T-helper 17 cell (primary cell): ENCODE measurements around the gene MFSD12. TPM values are rescaled to one million over a fixed set of nuclear protein-coding genes. Genes with fewer than 3 reads are reported as not detected.

Experiments
- ATAC-seq: fragments of 150-1000 bp; cut with Tn5 transposase; 2 replicates; pipeline ENCODE4 v1.10.0; 2021; ENCODE audit warnings: mild to moderate bottlenecking, moderate library complexity
- DNase-seq, 3 donors: peaks; one replicate each; pipeline versions ENCODE4 v3.0.0 to v3.0.0-alpha.2; 2020 to 2021
- H3K9me3 ChIP-seq: one replicate; pipeline ENCODE4 v1.7.0; 2013; ENCODE audit warnings: low read length, mild to moderate bottlenecking; ENCODE audit not compliant: control insufficient read depth, poor library complexity, severe bottlenecking
- H3K27ac Mint-ChIP-seq: one replicate; pipeline ENCODE4 v1.8.0; 2022; ENCODE audit warnings: mild to moderate bottlenecking, moderate library complexity, mixed read lengths
- H3K27me3 Mint-ChIP-seq: one replicate; pipeline ENCODE4 v1.8.0; 2022; ENCODE audit warnings: mixed read lengths
- H3K36me3 Mint-ChIP-seq: one replicate; pipeline ENCODE4 v1.8.0; 2022; ENCODE audit warnings: low read depth, mixed read lengths
- H3K4me1 Mint-ChIP-seq: one replicate; pipeline ENCODE4 v1.8.0; 2022; ENCODE audit warnings: mild to moderate bottlenecking, mixed read lengths
- H3K4me3 Mint-ChIP-seq: one replicate; pipeline ENCODE4 v1.8.0; 2022; ENCODE audit warnings: mild to moderate bottlenecking, moderate library complexity, mixed read lengths
- total RNA-seq, 4 donors: library from RNA in 2 of 4; stranded (reverse) in 2 of 4; gene quantifications; one replicate each; pipeline ENCODE4 v1.2.3 and lab custom pipeline; 2022 to 2026

Gene MFSD12
- total RNA-seq, 2 donors from 2014 or later: 58.1 to 62.0 TPM

- DNase-seq: peak in 2 of 3 donors; percentile 26 to 38
- Mint-ChIP-seq H3K27ac (peak overlapping the region; percentile 97), H3K4me1 (peaks cover 40% of the 10 kb centered on the region), H3K4me3 (peak overlapping the region; percentile 97), H3K27me3 (no peaks in the 10 kb centered on the region), H3K36me3 (peaks cover 4% of the 10 kb centered on the region)
- no peaks in the 10 kb centered on the region for H3K9me3 ChIP-seq
- no peak for ATAC-seq
Observed at GRCh38 chr19:3506384-3507340, 50.7 kb downstream of the MFSD12 start.

- ATAC-seq (peak; percentile 88), DNase-seq (peak; percentile 99 to 100 (median 100))
- H3K9me3 ChIP-seq: no peaks in the 10 kb centered on the region
- H3K4me1 Mint-ChIP-seq: peaks cover 40% of the 10 kb centered on the region
- H3K27me3 Mint-ChIP-seq: no peaks in the 10 kb centered on the region
- peaks cover 4% of the 10 kb centered on the region for H3K36me3 Mint-ChIP-seq
- H3K27ac Mint-ChIP-seq: peak within 1 kb of the TSS; percentile 97
- H3K4me3 Mint-ChIP-seq: peak within 1 kb of the TSS; percentile 97
Observed at GRCh38 chr19:3505598-3506383, 51.6 kb downstream of the MFSD12 start, which contains the start of gene FZR1. TSS of gene FZR1 (plus strand) at chr19:3506311. CDS start at chr19:3522990, 16,679 bp downstream.

- Mint-ChIP-seq H3K27ac (peak overlapping the region; percentile 97), H3K36me3 (peaks cover 2% of the 10 kb centered on the region), H3K4me3 (no peak overlapping the region), H3K4me1 (peaks cover 39% of the 10 kb centered on the region), H3K27me3 (no peaks in the 10 kb centered on the region)
- DNase-seq (no peak), ATAC-seq (no peak)
- no peaks in the 10 kb centered on the region for H3K9me3 ChIP-seq
Observed at GRCh38 chr19:3504735-3505134, 52.7 kb downstream of the MFSD12 start.

- no peaks in the 10 kb centered on the region for H3K9me3 ChIP-seq
- Mint-ChIP-seq H3K27ac (peak overlapping the region; percentile 97), H3K36me3 (peaks cover 2% of the 10 kb centered on the region), H3K27me3 (no peaks in the 10 kb centered on the region), H3K4me3 (no peak overlapping the region), H3K4me1 (peaks cover 32% of the 10 kb centered on the region)
- DNase-seq: no peak
- ATAC-seq: no peak
Observed at GRCh38 chr19:3503036-3503572, 54.3 kb downstream of the MFSD12 start.

GRCh38 chr19:3501780-3502179 lies 55.6 kb downstream of the MFSD12 start:
- Mint-ChIP-seq H3K27me3 (no peaks in the 10 kb centered on the region), H3K27ac (no peak overlapping the region), H3K4me1 (peaks cover 32% of the 10 kb centered on the region), H3K4me3 (no peak overlapping the region), H3K36me3 (peaks cover 2% of the 10 kb centered on the region)
- no peaks in the 10 kb centered on the region for H3K9me3 ChIP-seq
- ATAC-seq (no peak), DNase-seq (no peak)

GRCh38 chr19:3500429-3501101 lies 56.8 kb downstream of the MFSD12 start, which contains the start of gene DOHH:
TSS of gene DOHH (minus strand) at chr19:3500674. CDS start at chr19:3496814, 3,860 bp downstream.
- peaks cover 27% of the 10 kb centered on the region for H3K4me1 Mint-ChIP-seq
- no peaks in the 10 kb centered on the region for H3K36me3 Mint-ChIP-seq
- H3K9me3 ChIP-seq: no peaks in the 10 kb centered on the region
- peak within 1 kb of the TSS; percentile 94 for H3K27ac Mint-ChIP-seq
- peak; percentile 91 for ATAC-seq
- no peaks in the 10 kb centered on the region for H3K27me3 Mint-ChIP-seq
- peak; percentile 77 to 88 (median 86) for DNase-seq
- peak within 1 kb of the TSS; percentile 93 for H3K4me3 Mint-ChIP-seq

- peak overlapping the region; percentile 93 for H3K4me3 Mint-ChIP-seq
- DNase-seq (no peak), ATAC-seq (no peak)
- no peaks in the 10 kb centered on the region for H3K9me3 ChIP-seq
- H3K36me3 Mint-ChIP-seq: no peaks in the 10 kb centered on the region
- H3K27ac Mint-ChIP-seq: peak overlapping the region; percentile 94
- no peaks in the 10 kb centered on the region for H3K27me3 Mint-ChIP-seq
- peaks cover 25% of the 10 kb centered on the region for H3K4me1 Mint-ChIP-seq
Observed at GRCh38 chr19:3499738-3500428, 57.5 kb downstream of the MFSD12 start.

- H3K9me3 ChIP-seq: no peaks in the 10 kb centered on the region
- peaks cover 22% of the 10 kb centered on the region for H3K4me1 Mint-ChIP-seq
- DNase-seq: no peak
- H3K27ac Mint-ChIP-seq: no peak overlapping the region
- H3K36me3 Mint-ChIP-seq: no peaks in the 10 kb centered on the region
- H3K4me3 Mint-ChIP-seq: no peak overlapping the region
- H3K27me3 Mint-ChIP-seq: no peaks in the 10 kb centered on the region
- ATAC-seq: no peak
Observed at GRCh38 chr19:3497757-3498520, 59.4 kb downstream of the MFSD12 start.

- Mint-ChIP-seq H3K4me3 (peak overlapping the region; percentile 41), H3K4me1 (peaks cover 22% of the 10 kb centered on the region), H3K27me3 (no peaks in the 10 kb centered on the region), H3K36me3 (no peaks in the 10 kb centered on the region), H3K27ac (no peak overlapping the region)
- no peak for ATAC-seq
- H3K9me3 ChIP-seq: no peaks in the 10 kb centered on the region
- DNase-seq: no peak
Observed at GRCh38 chr19:3496392-3497273, 60.8 kb downstream of the MFSD12 start.

- Mint-ChIP-seq H3K4me3 (no peak overlapping the region), H3K27ac (peak overlapping the region; percentile 54), H3K4me1 (peaks cover 15% of the 10 kb centered on the region), H3K36me3 (no peaks in the 10 kb centered on the region), H3K27me3 (no peaks in the 10 kb centered on the region)
- no peaks in the 10 kb centered on the region for H3K9me3 ChIP-seq
- peak in 2 of 3 donors; percentile 28 to 32 for DNase-seq
- peak; percentile 84 for ATAC-seq
Observed at GRCh38 chr19:3494559-3494958, 62.8 kb downstream of the MFSD12 start.
